HG03196 (cell line): Measurements from ENCODE around the gene PTPRG.
"Not testable (repeated sequence)": the region's sequence is repeated elsewhere in the genome, so short reads cannot be mapped to it uniquely, and the experiment has no call there.

Experiments
- ATAC-seq: cut with Tn5 transposase; IDR thresholded peaks from one replicate; pipeline ENCODE4 v1.9.1; 2021; ENCODE audit not compliant: unreplicated experiment

The PTPRG gene

DNA sequence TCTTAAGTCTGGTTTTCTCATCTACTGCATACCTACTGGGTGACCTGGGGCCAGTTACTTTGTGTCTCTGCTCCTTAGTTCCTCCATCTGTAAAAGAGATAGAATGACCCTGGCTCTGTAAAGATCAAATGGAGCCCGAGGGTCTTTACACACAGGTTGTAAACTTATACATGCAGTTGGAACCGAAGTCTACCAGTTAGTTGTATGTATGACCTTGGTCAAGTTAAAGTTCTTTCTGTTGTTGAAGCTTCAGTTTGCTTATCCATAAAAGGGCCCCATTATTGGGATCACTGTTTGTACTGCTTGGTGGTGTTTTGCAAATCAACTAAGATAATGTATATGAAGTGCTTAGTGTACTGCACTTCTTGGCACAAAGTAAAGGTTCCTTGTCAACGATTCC is 186.9 kb downstream of the PTPRG start:
- no peak for ATAC-seq

DNA sequence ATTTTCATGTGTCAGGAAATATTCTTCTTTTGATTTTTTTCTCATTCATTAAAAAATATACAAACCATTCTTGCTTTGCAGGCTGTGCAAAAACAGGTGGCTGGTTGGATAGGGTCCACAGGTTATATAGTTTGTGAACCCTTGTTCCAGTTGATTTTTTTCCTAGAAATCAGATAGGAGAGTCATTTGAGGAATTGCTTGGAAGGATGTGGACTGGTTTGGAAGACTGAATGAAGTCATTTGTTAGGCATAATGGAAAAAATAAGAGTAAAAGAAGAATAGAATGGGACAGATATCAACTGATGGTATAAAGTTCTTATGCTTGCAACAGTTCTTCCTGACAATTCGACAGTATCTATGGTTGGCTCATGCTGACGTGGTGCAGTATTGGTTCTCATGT is 189.4 kb downstream of the PTPRG start:
- ATAC-seq, result no peak

DNA sequence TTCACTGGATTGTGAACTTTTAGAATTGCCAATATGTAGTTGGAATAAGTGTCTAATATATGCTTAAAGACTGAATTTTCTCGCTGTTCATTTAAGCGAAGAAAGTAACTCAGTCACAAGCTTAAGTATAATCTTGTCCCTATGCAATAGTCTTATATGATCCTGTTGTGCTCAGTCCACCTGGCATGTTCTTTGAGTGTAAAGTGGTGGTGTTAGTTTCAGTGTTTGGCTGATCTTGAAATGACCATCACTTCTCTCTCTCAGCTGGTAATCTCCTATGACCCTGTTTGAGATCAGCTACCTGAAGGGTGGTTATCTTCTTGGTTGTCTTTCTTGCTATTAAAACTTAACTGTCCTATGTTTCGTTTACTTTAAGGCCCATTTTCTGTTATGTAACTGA is 197.5 kb downstream of the PTPRG start:
- no peak for ATAC-seq

DNA sequence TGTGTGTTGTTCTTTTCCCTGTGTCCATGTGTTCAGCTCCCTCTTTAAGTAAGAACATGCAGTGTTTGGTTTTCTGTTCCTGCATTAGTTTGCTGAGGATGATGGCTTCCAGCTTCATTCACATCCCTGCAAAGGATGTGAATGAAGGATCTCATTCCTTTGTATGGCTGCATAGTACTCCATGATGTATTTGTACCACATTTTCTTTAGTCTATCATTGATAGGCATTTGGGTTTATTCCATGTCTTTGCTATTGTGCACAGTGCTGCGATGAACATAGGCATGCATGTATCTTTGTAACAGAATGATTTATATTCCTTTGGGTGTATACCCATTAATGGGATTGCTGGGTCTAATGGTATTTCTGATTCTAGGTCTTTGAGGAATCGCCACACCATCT is 199.4 kb downstream of the PTPRG start:
- ATAC-seq, result not testable (repeated sequence)

DNA sequence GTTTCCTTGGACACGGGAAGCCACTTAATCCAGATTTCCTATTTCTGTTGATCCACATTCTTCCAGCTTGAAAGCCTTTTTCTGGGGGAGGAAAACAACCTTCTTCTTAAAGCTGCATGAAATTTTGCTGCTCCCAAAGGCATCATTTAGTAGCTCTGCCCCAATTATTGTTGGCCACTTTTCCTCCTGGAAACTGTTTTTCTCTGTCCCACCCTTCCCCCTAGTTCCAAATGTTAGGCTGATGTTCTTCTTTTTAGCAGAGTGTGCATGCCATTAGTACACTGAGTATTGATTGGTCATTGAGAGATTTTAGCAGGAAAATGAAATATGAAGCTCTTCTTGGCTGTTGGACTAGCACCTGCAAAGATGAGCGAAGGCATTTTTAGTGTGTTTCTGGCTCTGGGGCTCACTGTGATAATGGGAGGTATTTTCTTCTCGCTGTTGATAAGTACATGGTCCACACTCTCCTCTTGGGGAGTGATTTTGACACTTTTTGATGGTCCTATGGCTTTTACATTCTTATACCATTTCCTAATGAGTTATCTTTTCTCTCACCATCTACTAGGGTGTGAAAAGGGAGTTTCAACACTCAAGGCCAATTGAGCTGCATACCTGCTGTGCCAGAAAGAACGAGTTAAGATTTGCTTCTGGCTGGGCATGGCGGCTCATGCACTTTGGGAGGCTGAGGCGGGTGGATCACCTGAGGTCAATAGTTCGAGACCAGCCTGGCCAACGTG is 200.5 kb downstream of the PTPRG start:
- no peak for ATAC-seq

DNA sequence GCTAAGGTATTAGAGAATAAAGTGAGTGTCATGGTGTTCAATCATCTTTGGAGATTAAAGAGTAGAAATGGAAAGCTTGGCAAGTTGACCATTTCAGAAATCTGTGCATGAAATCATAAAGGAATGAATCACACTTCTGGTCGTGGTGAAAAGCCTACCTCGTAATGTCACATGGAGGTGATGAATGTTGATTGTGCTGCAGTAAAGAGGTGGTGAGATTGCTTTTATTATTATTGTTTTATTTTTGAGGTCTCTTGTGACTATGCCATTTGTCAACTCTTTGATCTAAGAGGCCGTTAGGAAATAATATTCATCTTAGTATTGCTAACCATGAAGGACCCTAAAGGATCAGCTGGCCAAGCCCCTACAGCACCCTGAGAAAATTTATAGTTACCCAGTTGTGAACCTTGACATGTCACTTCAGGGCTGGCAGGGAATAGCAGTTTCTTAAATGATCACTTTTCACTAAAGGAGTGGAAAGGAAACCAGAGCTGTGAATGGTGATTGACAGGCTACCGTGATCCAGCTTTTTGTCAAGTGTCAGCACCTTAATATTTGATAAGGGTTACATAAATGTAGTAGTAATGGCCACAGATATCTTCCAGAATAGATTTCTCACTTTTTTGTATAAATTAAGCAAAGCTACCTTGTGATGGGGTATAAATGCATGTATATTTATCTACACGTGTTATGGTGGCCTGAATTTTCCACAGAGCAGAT is 203.9 kb downstream of the PTPRG start:
- no peak for ATAC-seq

DNA sequence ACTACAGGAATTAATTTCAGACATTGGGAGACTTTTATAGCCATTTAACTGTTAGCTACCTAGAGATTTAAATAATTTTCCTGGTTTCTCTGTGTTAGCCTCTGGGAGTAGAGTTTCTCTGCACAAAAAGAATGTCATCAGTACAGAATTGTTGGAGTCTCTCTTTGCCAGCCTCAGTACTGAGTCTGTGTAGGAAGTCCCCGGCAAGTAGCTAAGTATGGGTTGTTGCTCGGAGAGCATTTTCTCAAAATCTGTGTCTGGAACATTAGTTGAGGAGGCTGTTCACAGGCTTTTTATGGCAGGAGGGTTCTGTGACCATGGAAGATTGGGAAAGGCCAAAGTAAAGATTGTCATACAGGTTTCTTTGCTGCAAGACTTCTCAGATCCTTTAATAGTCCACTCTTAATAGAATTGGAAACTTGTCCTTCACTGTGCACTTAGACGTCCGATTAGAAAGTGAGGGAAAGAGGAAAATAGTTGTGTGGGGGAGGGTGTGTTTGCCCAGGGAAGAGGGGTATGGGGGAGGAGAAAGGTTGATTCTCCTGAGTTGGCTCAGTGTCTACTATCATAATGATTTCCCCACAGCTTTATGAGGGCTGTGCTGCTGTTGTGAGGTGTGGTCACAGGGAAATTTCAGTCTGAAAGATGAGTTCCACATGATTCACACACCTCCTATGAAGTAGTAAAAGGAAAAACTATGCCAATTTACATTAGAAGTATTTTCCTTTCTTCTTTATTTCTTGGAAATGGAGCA is 207.1 kb downstream of the PTPRG start:
- ATAC-seq, result no peak

DNA sequence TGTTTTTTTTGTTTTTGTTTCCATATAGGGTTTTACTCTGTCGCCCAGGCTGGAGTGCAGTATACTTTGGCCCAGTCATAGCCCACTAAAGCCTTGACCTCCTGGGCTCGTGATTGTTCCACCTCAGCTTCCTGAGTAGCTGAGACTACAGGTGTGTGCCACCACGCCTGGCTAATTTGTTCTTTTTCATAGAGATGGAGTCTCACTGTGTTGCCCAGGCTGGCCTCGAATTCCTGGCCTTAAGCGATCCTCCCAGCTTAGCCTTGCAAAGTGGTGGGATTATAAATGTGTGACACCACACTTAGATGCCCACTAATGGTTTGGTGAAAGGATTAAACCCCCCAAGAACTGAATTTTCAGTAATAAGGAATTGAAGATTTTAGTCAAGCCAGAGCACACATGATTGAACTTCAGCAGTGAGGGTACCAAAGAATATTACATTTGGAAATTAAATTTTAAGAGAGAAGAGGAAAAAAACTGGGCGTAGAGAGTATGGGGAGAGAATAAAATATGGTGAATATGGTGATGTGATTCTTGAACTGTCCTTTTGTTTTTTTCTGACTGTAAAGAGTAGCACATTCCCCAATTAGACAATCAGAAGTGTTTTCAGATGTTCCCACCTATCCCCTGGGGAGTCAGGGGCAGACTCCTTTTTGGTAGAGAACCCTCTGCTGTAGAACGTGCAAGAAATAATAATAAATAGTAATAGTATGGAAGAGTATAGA is 208.1 kb downstream of the PTPRG start:
- no peak for ATAC-seq

DNA sequence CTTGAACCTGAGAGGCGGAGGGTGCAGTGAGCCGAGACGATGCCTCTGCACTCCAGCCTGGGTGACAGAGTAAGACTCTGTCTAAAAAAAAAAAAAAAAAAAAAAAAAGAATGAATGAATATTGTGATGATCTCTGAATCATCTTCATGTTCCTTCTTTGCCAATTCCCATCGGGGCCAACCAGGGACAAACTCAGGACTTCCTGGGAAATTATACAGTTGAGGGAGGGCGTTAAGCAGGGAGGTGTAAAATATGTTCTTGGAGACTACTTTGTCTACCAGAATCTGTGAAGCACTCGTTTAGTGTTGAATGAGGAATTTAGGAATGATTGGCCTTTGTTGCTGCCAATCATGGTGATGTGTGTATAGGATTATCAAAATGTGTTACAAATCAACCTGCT is 210.6 kb downstream of the PTPRG start:
- ATAC-seq, result no peak

DNA sequence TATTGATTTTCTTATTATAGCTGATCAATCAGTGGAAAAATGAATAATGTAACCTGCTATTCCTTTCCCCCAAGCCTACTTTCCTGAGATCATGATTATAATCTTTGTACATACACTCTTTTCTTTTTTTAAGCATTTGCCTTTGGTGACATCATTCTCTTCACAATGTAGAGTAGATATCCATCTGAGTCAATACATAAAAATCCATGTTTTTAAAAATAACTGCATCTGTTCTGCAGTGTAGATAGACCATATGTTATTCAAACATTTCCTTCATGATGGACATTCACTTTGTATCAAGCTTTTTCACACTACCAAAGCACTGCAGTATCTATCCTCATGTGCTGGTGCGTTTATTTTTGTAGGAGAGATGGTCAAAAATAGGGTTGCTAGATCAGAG is 211.1 kb downstream of the PTPRG start:
- ATAC-seq, result no peak

DNA sequence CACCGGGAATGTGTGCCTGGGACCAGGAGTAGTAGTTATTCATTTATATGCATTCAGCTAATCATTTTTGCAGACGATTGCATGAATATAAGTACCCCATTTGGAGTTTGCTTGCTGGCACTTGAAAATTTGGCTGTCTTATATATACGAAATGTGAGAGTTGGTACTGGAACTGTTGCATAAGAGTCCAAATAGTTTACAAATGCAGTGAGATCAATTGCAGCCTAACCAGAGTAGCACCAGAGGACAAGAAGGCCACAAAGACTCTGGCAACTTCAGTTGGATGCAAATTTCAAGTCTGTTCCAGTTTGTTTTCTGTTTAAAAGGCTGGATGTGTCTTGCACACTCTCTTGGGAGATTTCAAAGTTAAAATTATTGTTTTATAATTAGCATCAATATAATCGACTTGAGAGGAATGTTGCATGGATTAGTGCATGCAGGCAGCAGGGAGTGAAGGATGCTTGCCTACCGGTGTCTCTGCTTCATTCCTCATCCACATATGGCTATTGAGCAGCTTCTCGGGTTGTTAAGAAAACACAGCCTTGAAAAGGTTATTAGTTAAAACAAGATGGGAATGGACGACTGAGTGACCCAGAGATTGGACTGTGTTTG is 213.0 kb downstream of the PTPRG start:
- ATAC-seq, result no peak

DNA sequence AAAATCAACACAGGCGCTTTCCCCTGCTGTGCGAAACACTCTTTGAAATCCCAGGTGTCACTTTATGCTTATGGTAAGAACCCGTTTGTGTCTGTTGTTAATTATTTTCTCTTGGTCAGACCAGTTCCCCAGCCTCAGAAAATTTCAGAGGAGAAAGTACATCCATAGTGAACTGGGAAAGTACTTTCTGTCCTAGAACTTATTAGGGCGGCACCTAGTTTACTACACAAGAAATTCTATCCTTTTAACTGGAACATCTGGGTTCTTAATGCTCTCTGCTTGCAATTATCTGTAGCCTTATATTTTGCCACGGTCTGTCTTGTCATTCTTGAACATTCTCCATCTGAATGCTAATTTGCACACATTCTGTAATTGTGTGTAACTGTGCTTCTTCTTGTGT is 215.0 kb downstream of the PTPRG start:
- ATAC-seq, result no peak

DNA sequence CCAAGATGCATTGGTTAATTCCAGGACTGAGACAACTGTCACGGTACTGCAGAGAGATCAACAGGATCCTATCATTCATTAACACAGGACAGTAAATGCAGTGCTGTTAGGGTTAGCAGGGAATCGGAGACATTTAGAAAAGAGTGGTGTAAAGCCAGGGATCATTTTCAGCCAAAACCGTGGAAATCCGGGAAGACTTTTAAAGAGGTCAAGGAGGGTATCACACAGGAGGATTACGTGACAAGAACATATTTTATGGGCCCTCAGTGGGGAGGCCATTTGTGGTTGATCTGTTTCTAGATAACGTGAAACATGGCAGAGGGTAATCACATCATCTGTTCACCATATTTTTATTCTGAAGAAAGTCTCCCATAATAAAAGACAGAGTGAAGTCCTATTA is 216.1 kb downstream of the PTPRG start:
- no peak for ATAC-seq

DNA sequence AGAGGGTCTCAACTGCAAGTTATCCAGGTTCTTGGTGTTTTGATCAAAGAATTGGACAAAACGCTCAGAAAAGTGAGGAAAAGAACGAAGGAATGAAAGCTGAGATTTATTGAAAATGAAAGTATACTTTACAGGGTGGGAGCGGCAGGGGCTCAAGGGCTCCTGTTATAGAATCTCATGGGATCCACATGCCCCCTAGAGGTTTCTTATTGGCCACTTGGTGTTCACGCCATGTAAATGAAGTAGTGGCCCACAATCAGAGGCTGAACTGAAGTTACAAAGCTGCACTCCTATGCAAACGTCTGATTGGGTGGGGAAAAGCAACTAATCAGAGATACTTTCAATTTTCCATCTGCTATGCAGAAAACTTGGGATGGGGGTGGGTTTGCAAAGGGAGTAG is 216.7 kb downstream of the PTPRG start:
- no peak for ATAC-seq

DNA sequence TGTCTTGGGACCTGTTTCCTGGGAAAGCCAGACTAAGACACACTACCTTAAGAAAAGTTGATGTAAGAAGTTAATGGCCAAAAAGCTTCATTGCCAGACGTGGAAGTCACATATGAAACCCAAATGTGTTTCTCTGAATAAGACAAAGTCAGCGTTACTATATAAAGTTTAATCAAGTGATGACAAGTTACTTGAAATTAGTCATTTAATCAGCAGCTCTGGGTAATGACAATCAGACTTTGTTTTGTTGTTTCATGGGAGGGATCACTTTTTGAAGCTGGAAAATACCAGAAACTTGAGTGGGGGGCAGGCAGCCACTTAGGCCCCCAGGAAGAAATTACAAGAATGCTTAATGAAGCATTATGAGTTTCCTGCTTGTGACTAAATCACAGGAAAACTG is 218.6 kb downstream of the PTPRG start:
- ATAC-seq, result no peak

DNA sequence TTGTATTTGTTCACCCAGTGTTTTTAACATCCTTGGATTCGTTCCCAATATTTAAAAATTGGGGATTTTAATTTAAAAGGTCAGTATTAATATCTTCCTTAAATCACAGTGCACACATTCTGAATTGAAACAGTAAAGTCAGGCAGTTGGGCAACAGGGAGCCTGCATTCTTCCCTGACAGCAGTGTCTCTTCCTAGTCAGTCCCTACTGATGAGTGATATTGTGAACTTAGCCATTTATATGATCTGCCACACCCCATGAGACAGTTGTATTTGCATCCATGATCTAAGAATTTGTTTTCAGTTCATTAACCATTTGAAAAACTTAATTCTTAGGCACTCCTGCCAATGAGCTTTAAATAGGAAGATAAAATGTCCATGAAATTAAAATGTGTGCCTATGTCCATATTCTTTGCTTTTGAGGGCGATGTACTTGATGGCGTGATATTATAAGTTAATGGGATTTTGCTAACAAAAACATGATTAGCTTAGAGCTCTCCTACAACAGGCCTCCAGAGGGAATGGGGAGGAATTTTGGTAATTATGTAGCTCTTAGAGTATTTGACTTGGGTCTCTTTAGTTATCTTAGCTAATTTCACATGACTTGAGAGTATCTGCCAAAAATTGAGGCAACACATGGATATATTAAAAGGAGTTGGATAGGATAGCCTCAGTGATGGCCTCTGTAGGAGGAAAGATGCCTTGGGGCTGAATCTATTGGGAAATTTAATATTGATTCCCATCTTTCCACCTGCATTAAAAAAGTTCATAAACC is 219.3 kb downstream of the PTPRG start:
- no peak for ATAC-seq

DNA sequence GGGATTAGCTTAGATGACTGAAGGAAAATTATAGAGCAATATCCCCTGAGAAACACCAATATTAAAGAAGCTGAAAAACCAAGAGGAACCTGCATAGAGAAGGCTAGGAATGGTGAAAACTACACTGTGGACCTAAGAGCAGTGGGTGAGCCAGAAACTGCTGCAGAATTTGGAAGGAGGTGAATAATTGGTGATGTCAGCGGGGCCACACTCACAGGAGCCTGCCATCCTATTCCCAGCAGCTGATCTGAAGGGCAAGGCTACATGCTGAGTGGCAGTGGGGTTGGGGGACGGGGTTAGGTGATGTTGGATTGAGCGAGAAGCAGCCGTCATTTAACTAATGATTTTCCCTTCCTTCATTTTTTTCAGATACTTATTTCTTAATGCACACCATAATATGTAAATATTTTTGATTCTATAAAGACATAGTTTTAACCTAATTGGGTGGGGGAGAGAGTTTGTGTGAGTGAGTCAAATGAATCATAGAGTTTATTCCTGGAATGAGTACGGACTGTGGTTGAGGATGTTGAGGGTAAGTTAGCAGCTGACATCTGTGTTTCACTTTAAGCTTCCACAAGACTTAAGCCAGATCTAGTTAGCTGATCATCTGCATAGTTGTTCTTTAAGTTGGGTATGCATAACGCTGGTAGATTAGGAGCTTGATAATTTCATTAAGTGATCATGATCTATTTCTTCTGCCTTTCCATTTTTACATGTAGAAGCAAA is 222.8 kb downstream of the PTPRG start:
- ATAC-seq, result no peak

DNA sequence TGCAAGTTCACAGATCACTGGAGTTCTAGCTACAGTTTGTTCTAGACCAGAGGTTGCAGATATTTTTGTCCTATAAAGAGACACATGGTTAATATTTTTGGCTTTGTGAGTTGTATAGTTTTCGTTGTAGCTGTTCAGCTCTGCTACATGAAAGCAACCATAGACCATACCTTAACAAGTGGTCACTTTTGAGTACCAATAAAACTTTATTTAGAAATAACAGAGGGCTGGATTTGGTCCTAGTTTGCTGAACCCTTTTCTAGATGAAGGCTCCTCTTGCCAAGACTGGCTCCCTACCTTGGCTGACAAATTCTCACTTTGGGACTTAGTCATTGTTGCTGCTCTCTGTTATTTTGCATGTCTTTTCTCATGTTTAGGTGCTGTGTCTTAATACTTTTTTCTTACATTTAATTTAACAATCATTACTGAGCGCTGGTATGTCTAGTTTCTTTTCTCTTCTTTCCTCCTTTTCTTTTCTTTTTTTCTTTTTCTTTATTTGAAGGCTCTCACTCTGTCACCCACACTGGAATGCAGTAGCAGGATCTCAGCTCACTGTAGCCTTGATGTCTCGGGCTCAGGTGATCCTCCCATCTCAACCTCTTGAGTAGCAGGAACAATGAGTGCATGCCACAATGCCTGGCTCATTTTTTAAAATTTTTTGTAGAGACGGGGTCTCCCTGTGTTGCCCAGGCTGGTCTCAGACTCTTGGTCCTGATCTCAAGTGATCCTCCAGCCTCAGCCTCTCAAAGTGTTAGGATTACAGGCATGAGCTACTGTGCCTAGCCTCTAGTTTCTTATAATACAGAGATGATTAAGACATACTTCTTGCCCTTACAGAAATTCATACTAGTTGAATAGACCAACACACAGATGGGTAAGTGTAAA is 227.5 kb downstream of the PTPRG start:
- ATAC-seq, result no peak

DNA sequence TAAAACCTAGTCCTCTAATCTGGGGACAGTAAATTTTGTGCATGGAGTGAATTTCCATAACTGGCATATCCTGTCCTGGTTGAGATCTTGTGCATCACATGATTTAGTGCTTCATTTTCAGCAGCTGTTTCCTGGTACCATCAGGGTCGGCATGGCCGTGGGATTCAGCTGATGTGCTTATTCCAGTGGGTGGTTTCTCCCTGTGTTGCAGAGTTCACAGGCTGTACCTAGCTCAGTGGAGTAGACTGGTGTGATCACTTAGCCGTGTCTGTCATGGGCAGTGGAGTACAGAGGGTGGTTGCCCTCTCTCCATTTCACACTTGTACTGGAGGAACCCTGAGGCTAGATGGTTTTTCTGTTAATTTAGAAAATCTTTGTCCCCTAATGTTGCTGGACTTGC is 228.5 kb downstream of the PTPRG start:
- ATAC-seq, result no peak
